PC-3 (cell line): ENCODE data around the gene CTNNA3. TPM values are rescaled to one million over a fixed set of nuclear protein-coding genes. Genes with fewer than 3 reads are reported as not detected.

ENCODE experiments used
- ATAC-seq: fragments of 200-7000 bp; cut with Tn5 transposase; 2 replicates; pipeline ENCODE4 v1.9.1; 2020; ENCODE audit warnings: mild to moderate bottlenecking, moderate library complexity
- BruUV-seq: library from RNA; stranded (reverse); fragments of 400-500 nt; replicated peaks from 2 replicates; lab custom pipeline; 2021; lab: Mats Ljungman, UMichigan
- CTCF ChIA-PET: fragments of 300-600 bp; sonication (Branson Sonifier 250); formaldehyde crosslinking; loops from one replicate; lab custom pipeline; 2022; ENCODE audit warnings: antibody characterized with exemption; lab: Charles Lee
- POLR2A ChIA-PET: fragments of 300-600 bp; sonication (Branson Sonifier 250); formaldehyde crosslinking; loops from one replicate; lab custom pipeline; 2022; ENCODE audit warnings: antibody characterized with exemption; ENCODE audit not compliant: unreplicated experiment; lab: Charles Lee
- DNase-seq: peaks from one replicate; pipeline ENCODE4 v3.0.0-alpha.2; 2015
- H2AFZ ChIP-seq: fragments of 300-600 bp; sonication (generic); 2 replicates; pipeline ENCODE4 v1.6.0; 2016; ENCODE audit warnings: antibody characterized with exemption, low read length
- H3F3A ChIP-seq: fragments of 300-600 bp; sonication (generic); one replicate; pipeline ENCODE4 v1.6.0; 2017; ENCODE audit warnings: antibody characterized with exemption, low read length, control low read depth, mild to moderate bottlenecking; ENCODE audit not compliant: unreplicated experiment
- H3K27ac ChIP-seq: fragments of 300-600 bp; sonication (generic); 2 replicates; pipeline ENCODE4 v1.5.1; 2016; ENCODE audit warnings: mild to moderate bottlenecking, low read length
- H3K27me3 ChIP-seq: fragments of 300-600 bp; sonication (generic); 2 replicates; pipeline ENCODE4 v1.6.1; 2016; ENCODE audit warnings: low read length, mixed read lengths
- H3K36me3 ChIP-seq: fragments of 300-600 bp; sonication (generic); 2 replicates; pipeline ENCODE4 v1.6.1; 2016; ENCODE audit warnings: low read depth, mixed run types, low read length, mixed read lengths
- H3K4me1 ChIP-seq: fragments of 300-600 bp; sonication (generic); 2 replicates; pipeline ENCODE4 v1.5.1; 2016; ENCODE audit warnings: low read length; ENCODE audit not compliant: insufficient read depth
- H3K4me2 ChIP-seq: fragments of 300-600 bp; sonication (generic); 2 replicates; pipeline ENCODE4 v1.6.0; 2016; ENCODE audit warnings: low read length
- H3K4me3 ChIP-seq: fragments of 300-600 bp; sonication (generic); 2 replicates; pipeline ENCODE4 v1.5.1; 2016; ENCODE audit warnings: mild to moderate bottlenecking, low read length, mixed read lengths
- H3K79me2 ChIP-seq: fragments of 300-600 bp; sonication (generic); 2 replicates; pipeline ENCODE4 v1.6.1; 2017; ENCODE audit warnings: low read length, mixed read lengths
- H3K9ac ChIP-seq: fragments of 300-600 bp; sonication (generic); 2 replicates; pipeline ENCODE4 v1.6.0; 2016; ENCODE audit warnings: mild to moderate bottlenecking, low read length
- H3K9me2 ChIP-seq: fragments of 300-600 bp; sonication (generic); replicated peaks from 2 replicates; pipeline ENCODE4 v1.6.1; 2016; ENCODE audit warnings: mixed run types, low read length, mixed read lengths
- H3K9me3 ChIP-seq: fragments of 300-600 bp; sonication (generic); 2 replicates; pipeline ENCODE4 v1.6.1; 2016; ENCODE audit warnings: low read length, mixed read lengths
- H4K20me1 ChIP-seq: fragments of 300-600 bp; sonication (generic); 2 replicates; pipeline ENCODE4 v1.6.1; 2016; ENCODE audit warnings: low read length, mixed read lengths
- EZH2 ChIP-seq: fragments of 300-600 bp; sonication (generic); IDR thresholded peaks from one replicate; pipeline ENCODE4 v1.6.1; 2017; ENCODE audit warnings: antibody characterized with exemption, mild to moderate bottlenecking, low read length; ENCODE audit not compliant: unreplicated experiment
- EZH2phosphoT487 ChIP-seq: fragments of 300-600 bp; sonication (generic); IDR thresholded peaks from 2 replicates; pipeline ENCODE4 v1.6.1; 2018; ENCODE audit warnings: mild to moderate bottlenecking, antibody characterized with exemption, low read length, borderline replicate concordance
- intact Hi-C: fragments of 100-400 bp; cut with micrococcal nuclease; formaldehyde crosslinking; loops from 2 replicates; pipeline ENCODE4 v1.9.0; 2023
- total RNA-seq: library from RNA; depleted of rRNA; stranded (reverse); fragments of >200 nt; gene quantifications from 2 replicates; pipeline ENCODE4 v1.2.3, GENCODE V29; 2014
- TF ChIP-seq, protein P1 (sequence below): fragments of 300-600 bp; sonication (generic); conservative IDR thresholded peaks from 2 replicates; pipeline ENCODE4 v1.5.1; 2017; ENCODE audit warnings: antibody characterized with exemption, low read depth, mild to moderate bottlenecking, low read length

The CTNNA3 gene
- total RNA-seq, 1 experiment from 2014 or later, result 1.9 TPM

DNA sequence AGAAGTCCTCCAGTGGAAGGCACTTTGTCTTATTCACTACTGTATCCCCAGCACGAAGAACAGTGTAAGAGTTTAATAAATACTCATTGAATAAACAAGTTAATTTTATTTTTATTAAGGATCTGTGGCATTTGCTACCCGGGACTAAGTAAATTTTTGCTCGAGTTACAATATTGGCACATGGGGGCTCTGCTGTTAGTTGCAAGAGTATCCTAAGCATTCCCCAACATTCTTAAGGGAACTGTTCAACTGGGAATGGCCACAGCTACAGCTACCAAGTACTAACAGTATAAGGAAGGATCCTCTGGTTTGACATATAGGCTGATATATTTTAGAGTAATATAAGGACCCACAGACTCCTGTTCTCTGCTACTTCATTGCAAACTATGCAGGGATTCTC is 778.9 kb downstream of the CTNNA3 start:
- Histone ChIP-seq H3K4me2 (no peak overlapping the region), H2AFZ (no peak overlapping the region), H3K9me3 (no peaks in the 10 kb centered on the region), H4K20me1 (no peaks in the 10 kb centered on the region), H3K9me2 (0 out of 2 replicates have a peak, but pooled peaks cover 4% of the 10 kb centered on the region), H3K27me3 (no peaks in the 10 kb centered on the region), H3K79me2 (no peaks in the 10 kb centered on the region), H3F3A (no peaks in the 10 kb centered on the region), H3K27ac (no peak overlapping the region), H3K36me3 (no peaks in the 10 kb centered on the region), H3K9ac (no peak overlapping the region), H3K4me1 (peaks cover 20% of the 10 kb centered on the region), H3K4me3 (no peak overlapping the region)
- POLR2A ChIA-PET, result interaction anchor here (0.6 kb wide), 2 partner anchors 79 to 803 kb away, joined by 4 to 8 read pairs; no protein-coding TSS in a partner anchor
- no peak for ATAC-seq
- no TSS peak for BruUV-seq
- no peak for DNase-seq
- TF ChIP-seq EZH2 (no peak), EZH2phosphoT487 (no peak)
- TF ChIP-seq, protein P1, sequence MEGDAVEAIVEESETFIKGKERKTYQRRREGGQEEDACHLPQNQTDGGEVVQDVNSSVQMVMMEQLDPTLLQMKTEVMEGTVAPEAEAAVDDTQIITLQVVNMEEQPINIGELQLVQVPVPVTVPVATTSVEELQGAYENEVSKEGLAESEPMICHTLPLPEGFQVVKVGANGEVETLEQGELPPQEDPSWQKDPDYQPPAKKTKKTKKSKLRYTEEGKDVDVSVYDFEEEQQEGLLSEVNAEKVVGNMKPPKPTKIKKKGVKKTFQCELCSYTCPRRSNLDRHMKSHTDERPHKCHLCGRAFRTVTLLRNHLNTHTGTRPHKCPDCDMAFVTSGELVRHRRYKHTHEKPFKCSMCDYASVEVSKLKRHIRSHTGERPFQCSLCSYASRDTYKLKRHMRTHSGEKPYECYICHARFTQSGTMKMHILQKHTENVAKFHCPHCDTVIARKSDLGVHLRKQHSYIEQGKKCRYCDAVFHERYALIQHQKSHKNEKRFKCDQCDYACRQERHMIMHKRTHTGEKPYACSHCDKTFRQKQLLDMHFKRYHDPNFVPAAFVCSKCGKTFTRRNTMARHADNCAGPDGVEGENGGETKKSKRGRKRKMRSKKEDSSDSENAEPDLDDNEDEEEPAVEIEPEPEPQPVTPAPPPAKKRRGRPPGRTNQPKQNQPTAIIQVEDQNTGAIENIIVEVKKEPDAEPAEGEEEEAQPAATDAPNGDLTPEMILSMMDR, result peak; percentile 56; the same call in 1 of the 2 replicates
- CTCF ChIA-PET, result no interaction called here
- intact Hi-C loops, result loop anchor here (2.0 kb wide), 1 partner anchor 170 kb away; no protein-coding TSS in a partner anchor

DNA sequence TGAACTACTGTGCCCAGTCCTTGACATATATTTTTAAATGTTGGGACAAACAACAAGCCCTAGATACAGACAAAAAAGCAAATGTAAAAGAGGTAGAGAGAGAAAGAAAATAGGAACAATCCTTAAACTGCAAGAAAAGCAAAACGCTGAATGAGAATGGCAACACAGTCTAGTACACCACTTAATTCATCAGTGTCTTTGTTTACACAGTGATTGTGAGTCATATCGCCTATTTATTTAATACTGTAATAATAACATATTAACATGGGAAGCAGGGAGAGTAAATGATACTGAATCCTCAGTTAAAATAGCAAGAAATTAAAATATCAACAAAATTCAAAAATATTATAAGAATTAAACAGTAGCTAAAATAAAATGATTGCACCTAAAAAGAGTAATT is 780.0 kb downstream of the CTNNA3 start:
- H2AFZ ChIP-seq, result no peak overlapping the region
- no peaks in the 10 kb centered on the region for H3K27me3 ChIP-seq
- peaks cover 21% of the 10 kb centered on the region for H3K4me1 ChIP-seq
- peak overlapping the region; percentile 5; the same call in 1 of the 2 replicates for H3K27ac ChIP-seq
- intact Hi-C loops, result loop anchor here (2.0 kb wide), 1 partner anchor 169 kb away; no protein-coding TSS in a partner anchor
- H3K79me2 ChIP-seq, result no peaks in the 10 kb centered on the region
- H3K36me3 ChIP-seq, result no peaks in the 10 kb centered on the region
- no peaks in the 10 kb centered on the region for H3K9me3 ChIP-seq
- TF ChIP-seq, protein P1, result no peak
- TF ChIP-seq EZH2phosphoT487 (no peak), EZH2 (no peak)
- ATAC-seq, result peak; percentile 98
- peak overlapping the region; percentile 24 for H3K4me2 ChIP-seq
- POLR2A ChIA-PET, result interaction anchor here (0.6 kb wide), 2 partner anchors 10 to 88 kb away, joined by 3 read pairs; partner anchors contain the start of gene LRRTM3
- BruUV-seq, result no TSS peak
- CTCF ChIA-PET, result interaction anchor here (0.6 kb wide), 1 partner anchor 1972 kb away, joined by 4 read pairs; no protein-coding TSS in a partner anchor
- no peaks in the 10 kb centered on the region for H4K20me1 ChIP-seq
- no peak overlapping the region for H3K4me3 ChIP-seq
- 0 out of 2 replicates have a peak, but pooled peaks cover 4% of the 10 kb centered on the region for H3K9me2 ChIP-seq
- H3K9ac ChIP-seq, result no peak overlapping the region
- no peaks in the 10 kb centered on the region for H3F3A ChIP-seq
- peak; percentile 94 for DNase-seq

DNA sequence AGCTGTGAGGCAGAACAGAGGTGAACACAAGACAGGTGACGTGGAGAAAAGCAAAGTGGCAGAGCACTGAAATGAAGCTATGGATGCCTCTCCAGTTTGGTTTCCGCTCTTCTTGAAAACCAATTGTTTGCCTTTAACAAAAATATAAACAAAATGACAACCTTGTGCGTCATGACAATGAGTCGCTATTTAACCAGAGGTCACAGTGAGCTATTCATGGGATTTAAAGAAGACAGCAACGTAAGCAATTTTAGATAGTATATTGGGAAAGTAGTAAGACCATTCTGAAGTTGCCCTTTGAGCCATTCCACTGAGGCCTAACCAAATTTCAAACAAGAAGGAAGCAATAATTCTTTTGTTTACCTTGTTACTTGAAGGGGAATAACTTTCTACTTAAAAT is 785.3 kb downstream of the CTNNA3 start:
- DNase-seq, result peak; percentile 92
- no peaks in the 10 kb centered on the region for H3K36me3 ChIP-seq
- H3K9ac ChIP-seq, result no peak overlapping the region
- no peaks in the 10 kb centered on the region for H3K79me2 ChIP-seq
- CTCF ChIA-PET, result interaction anchor here (0.6 to 1.1 kb wide), 2 partner anchors 14 to 325 kb away, joined by 3 to 5 read pairs; no protein-coding TSS in a partner anchor
- BruUV-seq, result no TSS peak
- H3K9me2 ChIP-seq, result no peaks in the 10 kb centered on the region
- TF ChIP-seq EZH2phosphoT487, result no peak
- TF ChIP-seq, protein P1, result no peak
- no peak for TF ChIP-seq EZH2
- peak; percentile 73 for ATAC-seq
- intact Hi-C loops, result loop anchor here (2.0 kb wide), 1 partner anchor 42 kb away; no protein-coding TSS in a partner anchor
- H3K4me2 ChIP-seq, result peak overlapping the region; percentile 3; the same call in 1 of the 2 replicates
- peak overlapping the region; percentile 2 for H3K27ac ChIP-seq
- POLR2A ChIA-PET, result interaction anchor here (0.6 kb wide), 1 partner anchor 1951 kb away, joined by 3 read pairs; no protein-coding TSS in a partner anchor
- no peaks in the 10 kb centered on the region for H3K9me3 ChIP-seq
- peaks cover 11% of the 10 kb centered on the region for H3K4me1 ChIP-seq
- no peaks in the 10 kb centered on the region for H3K27me3 ChIP-seq
- H2AFZ ChIP-seq, result peak overlapping the region; percentile 2
- H4K20me1 ChIP-seq, result no peaks in the 10 kb centered on the region
- H3K4me3 ChIP-seq, result no peak overlapping the region
- H3F3A ChIP-seq, result no peaks in the 10 kb centered on the region
